ENCODE measurements around the gene ZC3HAV1.

- TF ChIP-seq YBX1 (IDR thresholded peaks at IDR 0.05) (no peak), RFX5 (IDR thresholded peaks at IDR 0.05; ENCODE audit: low read depth, low read length) (no peak), JUNB (IDR thresholded peaks at IDR 0.05) (no peak), SP1 (IDR thresholded peaks at IDR 0.05; ENCODE audit: low read depth, low read length) (no peak), ZBTB11 (CRISPR knock-in tag; IDR thresholded peaks at IDR 0.05) (no peak), PKNOX1 (IDR thresholded peaks at IDR 0.05) (no peak), POLR2A (IDR thresholded peaks at IDR 0.05; ENCODE audit: low read depth, low read length) (no peak), CTCF (IDR thresholded peaks at IDR 0.05 in 2 of 3, conservative IDR thresholded peaks at IDR 0.05 in 1 of 3; ENCODE audit: control insufficient read depth in 2 of 3, extremely low read depth in 1 of 3, insufficient read depth in 1 of 3, low read depth in 3 of 3, low read length in 3 of 3) (no peak), NFYB (IDR thresholded peaks at IDR 0.05; ENCODE audit: insufficient read depth, low read depth, low read length) (no peak)
Measured at GRCh38 chr7:139131601-139132041, 22.1 kb upstream of the ZC3HAV1 start.

All from GM12878 (cell line).